GM19452 (cell line): ENCODE results near the gene RNF148.
"Not testable (repeated sequence)": the region's sequence is repeated elsewhere in the genome, so short reads cannot be mapped to it uniquely, and the experiment has no call there.

ENCODE experiments used
- ATAC-seq: cut with Tn5 transposase; IDR thresholded peaks from one replicate; pipeline ENCODE4 v1.9.1; 2021; ENCODE audit not compliant: unreplicated experiment

The RNF148 gene

GRCh38 chr7:122691569-122692235, 11.0 kb downstream of the RNF148 start:
- no peak for ATAC-seq

GRCh38 chr7:122689346-122690109, 13.2 kb downstream of the RNF148 start:
- no peak for ATAC-seq

- no peak for ATAC-seq
These were observed 14.2 kb downstream of the RNF148 start for GRCh38 chr7:122688400-122688998.

- ATAC-seq = no peak
These were observed 16.3 kb downstream of the RNF148 start for GRCh38 chr7:122686360-122686878.

GRCh38 chr7:122684504-122684903, 18.2 kb downstream of the RNF148 start:
- no peak for ATAC-seq

- no peak for ATAC-seq
These were observed 19.7 kb downstream of the RNF148 start for GRCh38 chr7:122682815-122683550.

GRCh38 chr7:122681186-122681585, 21.5 kb downstream of the RNF148 start:
- ATAC-seq = not testable (repeated sequence)

GRCh38 chr7:122679813-122680212, 22.9 kb downstream of the RNF148 start:
- no peak for ATAC-seq

- not testable (repeated sequence) for ATAC-seq
These were observed 23.4 kb downstream of the RNF148 start for GRCh38 chr7:122679269-122679709.

GRCh38 chr7:122677149-122677548, 25.6 kb downstream of the RNF148 start:
- no peak for ATAC-seq

GRCh38 chr7:122676466-122676865, 26.3 kb downstream of the RNF148 start:
- ATAC-seq = no peak

- ATAC-seq = no peak
These were observed 27.1 kb downstream of the RNF148 start for GRCh38 chr7:122675621-122676020.

- ATAC-seq = no peak
These were observed 27.7 kb downstream of the RNF148 start for GRCh38 chr7:122675011-122675410.

- ATAC-seq = no peak
These were observed 28.2 kb downstream of the RNF148 start for GRCh38 chr7:122674502-122674901.

GRCh38 chr7:122673951-122674350, 28.8 kb downstream of the RNF148 start:
- ATAC-seq = no peak

GRCh38 chr7:122672536-122672935, 30.2 kb downstream of the RNF148 start:
- no peak for ATAC-seq

- ATAC-seq = no peak
These were observed 39.0 kb downstream of the RNF148 start for GRCh38 chr7:122663733-122664132.

- no peak for ATAC-seq
These were observed 43.9 kb downstream of the RNF148 start for GRCh38 chr7:122658856-122659255.

GRCh38 chr7:122653685-122654084, 49.0 kb downstream of the RNF148 start:
- ATAC-seq = no peak

- ATAC-seq = no peak
These were observed 49.8 kb downstream of the RNF148 start for GRCh38 chr7:122652876-122653275.
